PC-3 (cell line): Measurements from ENCODE around the gene GAP43.

Source experiments
- CTCF ChIP-seq: fragments of 300-600 bp; sonication (generic); conservative IDR thresholded peaks from 2 replicates; pipeline ENCODE4 v1.5.1; 2017; ENCODE audit warnings: antibody characterized with exemption, low read depth, mild to moderate bottlenecking, low read length
- EZH2 ChIP-seq: fragments of 300-600 bp; sonication (generic); IDR thresholded peaks from one replicate; pipeline ENCODE4 v1.6.1; 2017; ENCODE audit warnings: antibody characterized with exemption, mild to moderate bottlenecking, low read length; ENCODE audit not compliant: unreplicated experiment

GRCh38 chr3:115627180-115628074 is 4.1 kb downstream of the GAP43 start:
- TF ChIP-seq CTCF, result no peak
- no peak for TF ChIP-seq EZH2
